GM23338 (cell line): Measurements from ENCODE around the gene SIK2. TPM values are rescaled to one million over a fixed set of nuclear protein-coding genes. Genes with fewer than 3 reads are reported as not detected.

Source experiments
- ATAC-seq: fragments of 200-7000 bp; cut with Tn5 transposase; 3 replicates; pipeline ENCODE4 v1.9.1; 2020
- DNase-seq: peaks from one replicate; pipeline ENCODE4 v3.0.0-alpha.2; 2015; ENCODE audit warnings: low spot score
- H2AFZ ChIP-seq: fragments of 200-600 bp; sonication (generic); 2 replicates; pipeline ENCODE4 v1.8.0; 2016; ENCODE audit warnings: antibody characterized with exemption, mild to moderate bottlenecking, moderate library complexity
- H3F3A ChIP-seq: fragments of 200-600 bp; sonication (generic); replicated peaks from 2 replicates; pipeline ENCODE4 v1.8.0; 2017; ENCODE audit warnings: antibody characterized with exemption, mixed run types, low read depth
- H3K27ac ChIP-seq: fragments of 200-600 bp; sonication (generic); 2 replicates; pipeline ENCODE4 v1.6.1; 2016; ENCODE audit warnings: low read depth
- H3K27me3 ChIP-seq: fragments of 200-600 bp; sonication (generic); 2 replicates; pipeline ENCODE4 v1.8.0; 2016; ENCODE audit warnings: mild to moderate bottlenecking, mixed run types, moderate library complexity; ENCODE audit not compliant: insufficient read depth
- H3K36me3 ChIP-seq: fragments of 200-600 bp; sonication (generic); 2 replicates; pipeline ENCODE4 v1.8.0; 2016; ENCODE audit warnings: mild to moderate bottlenecking; ENCODE audit not compliant: insufficient read depth
- H3K4me1 ChIP-seq: fragments of 200-600 bp; sonication (generic); 2 replicates; pipeline ENCODE4 v1.8.0; 2016; ENCODE audit warnings: mild to moderate bottlenecking, moderate library complexity; ENCODE audit not compliant: insufficient read depth
- H3K4me2 ChIP-seq: fragments of 200-600 bp; sonication (generic); 2 replicates; pipeline ENCODE4 v1.7.1; 2017; ENCODE audit warnings: mixed run types
- H3K4me3 ChIP-seq: fragments of 200-600 bp; sonication (generic); 2 replicates; pipeline ENCODE4 v1.6.1; 2016; ENCODE audit warnings: mixed run types
- H3K79me2 ChIP-seq: fragments of 200-600 bp; sonication (generic); replicated peaks from 2 replicates; pipeline ENCODE4 v1.8.0; 2017; ENCODE audit warnings: mild to moderate bottlenecking; ENCODE audit not compliant: insufficient read depth
- H3K9me2 ChIP-seq: fragments of 200-600 bp; sonication (generic); 2 replicates; pipeline ENCODE4 v1.8.0; 2017; ENCODE audit not compliant: insufficient read depth
- H4K20me1 ChIP-seq: fragments of 200-600 bp; sonication (generic); replicated peaks from 2 replicates; pipeline ENCODE4 v1.8.0; 2017; ENCODE audit warnings: mild to moderate bottlenecking; ENCODE audit not compliant: insufficient read depth
- H3K27ac Mint-ChIP-seq: 2 replicates; pipeline ENCODE4 v1.8.0; 2020; ENCODE audit warnings: inconsistent platforms, mild to moderate bottlenecking, moderate library complexity, mixed read lengths
- H3K27me3 Mint-ChIP-seq: 3 replicates; pipeline ENCODE4 v1.8.0; 2022; ENCODE audit warnings: low read depth, mild to moderate bottlenecking, moderate library complexity, mixed read lengths, inconsistent platforms; ENCODE audit not compliant: insufficient read depth, poor library complexity
- H3K36me3 Mint-ChIP-seq: 3 replicates; pipeline ENCODE4 v1.8.0; 2021; ENCODE audit warnings: low read depth, mild to moderate bottlenecking, inconsistent platforms, moderate library complexity, mixed read lengths
- H3K4me1 Mint-ChIP-seq: 3 replicates; pipeline ENCODE4 v1.8.0; 2020; ENCODE audit warnings: mild to moderate bottlenecking, inconsistent platforms, mixed read lengths
- H3K4me3 Mint-ChIP-seq: 3 replicates; pipeline ENCODE4 v1.8.0; 2021; ENCODE audit warnings: moderate library complexity, mild to moderate bottlenecking, inconsistent platforms, mixed read lengths
- H3K9me3 Mint-ChIP-seq: 3 replicates; pipeline ENCODE4 v1.8.0; 2020; ENCODE audit warnings: moderate library complexity, mild to moderate bottlenecking, inconsistent platforms, mixed read lengths
- CREB1 ChIP-seq: fragments of 250-450 bp; sonication (Bioruptor Pico); IDR thresholded peaks from 2 replicates; pipeline ENCODE4 v1.5.0; 2020; ENCODE audit warnings: low read depth, mild to moderate bottlenecking, moderate library complexity
- EZH2 ChIP-seq: fragments of 200-600 bp; sonication (generic); IDR thresholded peaks from one replicate; pipeline ENCODE4 v1.8.0; 2017; ENCODE audit warnings: antibody characterized with exemption, mild to moderate bottlenecking, low read depth; ENCODE audit not compliant: unreplicated experiment
- EZH2phosphoT487 ChIP-seq: fragments of 200-600 bp; sonication (generic); IDR thresholded peaks from one replicate; pipeline ENCODE4 v1.8.1; 2018; ENCODE audit warnings: antibody characterized with exemption; ENCODE audit not compliant: unreplicated experiment
- JUNB ChIP-seq: IDR thresholded peaks from one replicate; pipeline ENCODE4 v1.6.1; 2016; ENCODE audit warnings: antibody characterized with exemption; ENCODE audit not compliant: unreplicated experiment
- NANOG ChIP-seq: IDR thresholded peaks from 2 replicates; pipeline ENCODE4 v1.6.1; 2016; ENCODE audit warnings: antibody characterized with exemption, borderline replicate concordance
- POLR2AphosphoS5 ChIP-seq: IDR thresholded peaks from 2 replicates; pipeline ENCODE4 v1.6.1; 2016; ENCODE audit warnings: antibody characterized with exemption, low read depth
- STAT1 ChIP-seq: IDR thresholded peaks from one replicate; pipeline ENCODE4 v1.6.1; 2016; ENCODE audit warnings: antibody characterized with exemption; ENCODE audit not compliant: unreplicated experiment
- ZNF114 ChIP-seq: fragments of 250-450 bp; sonication (Bioruptor Pico); IDR thresholded peaks from 2 replicates; pipeline ENCODE4 v1.5.0; 2020; ENCODE audit warnings: mild to moderate bottlenecking, moderate library complexity
- ZNF462 ChIP-seq: fragments of 250-450 bp; sonication (Bioruptor Pico); IDR thresholded peaks from 2 replicates; pipeline ENCODE4 v1.5.0; 2020; ENCODE audit warnings: mild to moderate bottlenecking, moderate library complexity
- polyA plus RNA-seq: library from polyadenylated mRNA; unstranded; fragments of >200 nt; fragmentation: Nextera tagmentation; extraction: Ambion mirVana; gene quantifications from 2 replicates; pipeline ENCODE4 v1.2.1, GENCODE V29; 2016
- total RNA-seq: library from RNA; depleted of rRNA; stranded (reverse); fragments of >200 nt; shearing (Covaris generic); gene quantifications from 2 replicates; pipeline ENCODE4 v1.2.3, GENCODE V29; 2014
- TF ChIP-seq, protein P1 (sequence below): IDR thresholded peaks from one replicate; pipeline ENCODE4 v1.6.1; 2018; ENCODE audit warnings: antibody characterized with exemption; ENCODE audit not compliant: unreplicated experiment
- TF ChIP-seq, protein P2 (sequence below), 2 experiments: fragments of 200-600 bp in 1 of 2; sonication (generic) in 1 of 2; conservative IDR thresholded peaks; 2 replicates each; pipeline versions ENCODE4 v1.5.1 to v1.6.1; 2016 to 2017; ENCODE audit warnings: antibody characterized with exemption in 2 of 2, low read depth in 2 of 2, mild to moderate bottlenecking in 2 of 2, moderate library complexity in 1 of 2

Gene SIK2
- total and polyA plus RNA-seq, 2 experiments from 2014 or later: 2.3 to 6.7 TPM

- TF ChIP-seq, protein P1, sequence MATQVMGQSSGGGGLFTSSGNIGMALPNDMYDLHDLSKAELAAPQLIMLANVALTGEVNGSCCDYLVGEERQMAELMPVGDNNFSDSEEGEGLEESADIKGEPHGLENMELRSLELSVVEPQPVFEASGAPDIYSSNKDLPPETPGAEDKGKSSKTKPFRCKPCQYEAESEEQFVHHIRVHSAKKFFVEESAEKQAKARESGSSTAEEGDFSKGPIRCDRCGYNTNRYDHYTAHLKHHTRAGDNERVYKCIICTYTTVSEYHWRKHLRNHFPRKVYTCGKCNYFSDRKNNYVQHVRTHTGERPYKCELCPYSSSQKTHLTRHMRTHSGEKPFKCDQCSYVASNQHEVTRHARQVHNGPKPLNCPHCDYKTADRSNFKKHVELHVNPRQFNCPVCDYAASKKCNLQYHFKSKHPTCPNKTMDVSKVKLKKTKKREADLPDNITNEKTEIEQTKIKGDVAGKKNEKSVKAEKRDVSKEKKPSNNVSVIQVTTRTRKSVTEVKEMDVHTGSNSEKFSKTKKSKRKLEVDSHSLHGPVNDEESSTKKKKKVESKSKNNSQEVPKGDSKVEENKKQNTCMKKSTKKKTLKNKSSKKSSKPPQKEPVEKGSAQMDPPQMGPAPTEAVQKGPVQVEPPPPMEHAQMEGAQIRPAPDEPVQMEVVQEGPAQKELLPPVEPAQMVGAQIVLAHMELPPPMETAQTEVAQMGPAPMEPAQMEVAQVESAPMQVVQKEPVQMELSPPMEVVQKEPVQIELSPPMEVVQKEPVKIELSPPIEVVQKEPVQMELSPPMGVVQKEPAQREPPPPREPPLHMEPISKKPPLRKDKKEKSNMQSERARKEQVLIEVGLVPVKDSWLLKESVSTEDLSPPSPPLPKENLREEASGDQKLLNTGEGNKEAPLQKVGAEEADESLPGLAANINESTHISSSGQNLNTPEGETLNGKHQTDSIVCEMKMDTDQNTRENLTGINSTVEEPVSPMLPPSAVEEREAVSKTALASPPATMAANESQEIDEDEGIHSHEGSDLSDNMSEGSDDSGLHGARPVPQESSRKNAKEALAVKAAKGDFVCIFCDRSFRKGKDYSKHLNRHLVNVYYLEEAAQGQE: no peak
- TF ChIP-seq NANOG: no peak
- no peak for TF ChIP-seq STAT1
- no peak for TF ChIP-seq EZH2
- TF ChIP-seq POLR2AphosphoS5: no peak
- TF ChIP-seq, protein P2, sequence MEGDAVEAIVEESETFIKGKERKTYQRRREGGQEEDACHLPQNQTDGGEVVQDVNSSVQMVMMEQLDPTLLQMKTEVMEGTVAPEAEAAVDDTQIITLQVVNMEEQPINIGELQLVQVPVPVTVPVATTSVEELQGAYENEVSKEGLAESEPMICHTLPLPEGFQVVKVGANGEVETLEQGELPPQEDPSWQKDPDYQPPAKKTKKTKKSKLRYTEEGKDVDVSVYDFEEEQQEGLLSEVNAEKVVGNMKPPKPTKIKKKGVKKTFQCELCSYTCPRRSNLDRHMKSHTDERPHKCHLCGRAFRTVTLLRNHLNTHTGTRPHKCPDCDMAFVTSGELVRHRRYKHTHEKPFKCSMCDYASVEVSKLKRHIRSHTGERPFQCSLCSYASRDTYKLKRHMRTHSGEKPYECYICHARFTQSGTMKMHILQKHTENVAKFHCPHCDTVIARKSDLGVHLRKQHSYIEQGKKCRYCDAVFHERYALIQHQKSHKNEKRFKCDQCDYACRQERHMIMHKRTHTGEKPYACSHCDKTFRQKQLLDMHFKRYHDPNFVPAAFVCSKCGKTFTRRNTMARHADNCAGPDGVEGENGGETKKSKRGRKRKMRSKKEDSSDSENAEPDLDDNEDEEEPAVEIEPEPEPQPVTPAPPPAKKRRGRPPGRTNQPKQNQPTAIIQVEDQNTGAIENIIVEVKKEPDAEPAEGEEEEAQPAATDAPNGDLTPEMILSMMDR (conservative IDR thresholded peaks at IDR 0.05; ENCODE audit: low read depth in 2 of 2): no peak
Measured at GRCh38 chr11:111569476-111569875, 32.8 kb upstream of the SIK2 start (continued).

DNA sequence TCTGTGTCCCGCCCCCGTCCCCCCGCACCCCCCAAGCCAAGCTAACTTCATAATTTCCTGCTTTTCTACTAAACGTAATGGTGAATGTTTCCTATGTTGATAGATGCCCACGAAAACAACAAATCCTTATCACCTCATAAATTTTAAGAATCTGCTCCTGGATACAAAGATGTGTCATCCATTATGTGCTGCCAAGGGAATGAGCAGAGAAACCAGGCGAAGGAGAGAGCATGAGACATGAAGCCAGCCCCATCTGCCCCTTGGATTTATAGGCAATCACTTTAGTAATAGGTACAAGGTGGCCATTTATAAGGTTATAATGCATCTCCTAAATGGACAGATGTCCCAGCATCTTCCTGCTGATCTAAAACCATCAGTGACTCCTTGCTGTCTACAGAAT, 31.5 kb upstream of the SIK2 start:
- Mint-ChIP-seq H3K27me3 (no peaks in the 10 kb centered on the region), H3K4me1 (peaks cover 18% of the 10 kb centered on the region; the same call in 2 of the 3 replicates), H3K27ac (no peak overlapping the region), H3K4me3 (no peak overlapping the region), H3K36me3 (no peaks in the 10 kb centered on the region), H3K9me3 (no peaks in the 10 kb centered on the region)
- ATAC-seq (no peak), DNase-seq (no peak)
- Histone ChIP-seq H3F3A (no peaks in the 10 kb centered on the region), H3K9me2 (no peaks in the 10 kb centered on the region), H3K4me2 (no peak overlapping the region), H3K27ac (no peak overlapping the region), H3K36me3 (no peaks in the 10 kb centered on the region), H3K27me3 (no peaks in the 10 kb centered on the region), H4K20me1 (no peaks in the 10 kb centered on the region), H2AFZ (no peak overlapping the region), H3K4me3 (no peak overlapping the region), H3K79me2 (no peaks in the 10 kb centered on the region), H3K4me1 (peaks cover 19% of the 10 kb centered on the region)
- no peak for TF ChIP-seq CREB1
- TF ChIP-seq, protein P2 (conservative IDR thresholded peaks at IDR 0.05; ENCODE audit: low read depth in 2 of 2): no peak
- TF ChIP-seq EZH2: no peak
- TF ChIP-seq ZNF114: no peak
- no peak for TF ChIP-seq EZH2phosphoT487
- TF ChIP-seq ZNF462 (CRISPR knock-in tag): no peak
- no peak for TF ChIP-seq JUNB
- no peak for TF ChIP-seq STAT1
- TF ChIP-seq NANOG: no peak
